Mesothelial cell of epicardium (in vitro differentiated cells): Measurements from ENCODE around the gene NHSL2. TPM values are rescaled to one million over a fixed set of nuclear protein-coding genes. Genes with fewer than 3 reads are reported as not detected.

Experiments
- DNase-seq, 2 experiments: peaks; one replicate each; pipeline ENCODE4 v3.0.0; 2021; ENCODE audit warnings: low spot score in 2 of 2; ENCODE audit not compliant: unreplicated experiment in 2 of 2
- H3K27ac Mint-ChIP-seq: 2 replicates; pipeline ENCODE4 v1.8.0; 2021; ENCODE audit warnings: mixed read lengths
- H3K27me3 Mint-ChIP-seq: 2 replicates; pipeline ENCODE4 v1.8.0; 2021; ENCODE audit warnings: low read depth, mixed read lengths
- H3K36me3 Mint-ChIP-seq: 2 replicates; pipeline ENCODE4 v1.8.0; 2021; ENCODE audit warnings: mixed read lengths
- H3K4me1 Mint-ChIP-seq: 2 replicates; pipeline ENCODE4 v1.8.0; 2021; ENCODE audit warnings: mixed read lengths
- H3K4me3 Mint-ChIP-seq: 2 replicates; pipeline ENCODE4 v1.8.0; 2021; ENCODE audit warnings: mild to moderate bottlenecking, moderate library complexity, mixed read lengths
- H3K9me3 Mint-ChIP-seq: 2 replicates; pipeline ENCODE4 v1.8.0; 2021; ENCODE audit warnings: mixed read lengths
- total RNA-seq: library from RNA; stranded (reverse); gene quantifications from 3 replicates; pipeline ENCODE4 v1.2.1, GENCODE V29; 2021
- TF ChIP-seq, protein P1 (sequence below): fragments of 200-600 bp; sonication (generic); IDR thresholded peaks from one replicate; pipeline ENCODE4 v1.5.0; 2021; ENCODE audit warnings: antibody characterized with exemption; ENCODE audit not compliant: unreplicated experiment

Gene NHSL2
- total RNA-seq, 1 donor from 2014 or later = 24.0 TPM

DNA sequence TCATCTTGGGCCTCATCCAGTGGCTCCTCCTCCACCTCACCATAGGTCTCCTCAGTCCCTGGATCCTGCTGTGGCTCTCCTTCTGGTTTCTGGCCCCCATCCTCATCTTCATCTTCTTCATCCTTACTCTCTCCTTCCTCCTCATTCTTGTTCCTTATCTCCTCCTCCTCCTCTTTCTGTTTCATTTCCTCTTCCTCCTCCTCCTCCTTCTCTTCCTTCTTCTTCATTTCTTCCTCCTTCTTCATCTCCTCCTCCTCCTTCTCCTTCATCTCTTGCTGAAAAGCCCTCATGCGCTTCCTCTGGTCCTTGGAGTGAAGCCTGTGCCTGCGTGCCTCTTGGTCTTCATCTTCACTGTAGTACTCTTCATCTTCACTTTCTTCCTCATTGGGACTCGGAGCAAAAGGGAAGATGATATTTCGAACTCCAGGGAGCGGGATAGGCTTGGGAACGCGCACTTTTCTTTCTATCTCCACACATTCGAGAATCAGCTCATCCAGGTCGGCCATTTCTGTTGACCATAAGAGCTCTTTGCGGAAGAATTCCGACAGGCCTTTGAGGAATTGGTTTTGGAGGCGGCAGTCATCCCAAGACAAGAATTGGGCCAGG is 219.6 kb downstream of the NHSL2 start:
- Mint-ChIP-seq H3K4me3 (peak overlapping the region; percentile 68), H3K9me3 (peaks cover 23% of the 10 kb centered on the region), H3K4me1 (peaks cover 54% of the 10 kb centered on the region), H3K27me3 (no peaks in the 10 kb centered on the region), H3K27ac (peak overlapping the region; percentile 3), H3K36me3 (peaks cover 14% of the 10 kb centered on the region)
- TF ChIP-seq, protein P1, sequence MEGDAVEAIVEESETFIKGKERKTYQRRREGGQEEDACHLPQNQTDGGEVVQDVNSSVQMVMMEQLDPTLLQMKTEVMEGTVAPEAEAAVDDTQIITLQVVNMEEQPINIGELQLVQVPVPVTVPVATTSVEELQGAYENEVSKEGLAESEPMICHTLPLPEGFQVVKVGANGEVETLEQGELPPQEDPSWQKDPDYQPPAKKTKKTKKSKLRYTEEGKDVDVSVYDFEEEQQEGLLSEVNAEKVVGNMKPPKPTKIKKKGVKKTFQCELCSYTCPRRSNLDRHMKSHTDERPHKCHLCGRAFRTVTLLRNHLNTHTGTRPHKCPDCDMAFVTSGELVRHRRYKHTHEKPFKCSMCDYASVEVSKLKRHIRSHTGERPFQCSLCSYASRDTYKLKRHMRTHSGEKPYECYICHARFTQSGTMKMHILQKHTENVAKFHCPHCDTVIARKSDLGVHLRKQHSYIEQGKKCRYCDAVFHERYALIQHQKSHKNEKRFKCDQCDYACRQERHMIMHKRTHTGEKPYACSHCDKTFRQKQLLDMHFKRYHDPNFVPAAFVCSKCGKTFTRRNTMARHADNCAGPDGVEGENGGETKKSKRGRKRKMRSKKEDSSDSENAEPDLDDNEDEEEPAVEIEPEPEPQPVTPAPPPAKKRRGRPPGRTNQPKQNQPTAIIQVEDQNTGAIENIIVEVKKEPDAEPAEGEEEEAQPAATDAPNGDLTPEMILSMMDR = no peak
- no peak for DNase-seq

DNA sequence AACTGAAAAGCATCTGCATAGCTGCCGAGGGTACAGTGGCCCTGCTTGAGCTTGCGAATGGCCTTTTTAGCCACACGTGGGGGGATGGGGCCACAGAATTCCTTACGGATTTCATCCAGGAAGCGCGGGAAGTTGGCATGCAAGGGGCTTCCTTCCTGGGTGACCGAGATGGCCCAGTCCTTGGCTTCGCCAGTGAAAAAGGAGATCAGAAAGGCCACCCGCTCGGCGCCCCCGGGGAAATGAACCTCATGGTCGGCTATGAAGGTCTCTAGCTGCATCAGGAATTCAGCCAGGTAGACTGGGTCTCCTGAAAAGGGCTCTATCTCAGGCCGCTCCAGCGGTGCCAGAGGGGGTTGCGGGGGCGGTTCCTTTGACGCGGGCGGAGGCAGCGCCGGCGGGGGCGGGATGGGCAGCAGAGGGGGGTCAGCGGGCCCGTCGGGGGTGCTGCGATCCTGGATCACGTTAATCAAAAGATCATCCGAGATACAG is 220.2 kb downstream of the NHSL2 start:
- Mint-ChIP-seq H3K4me1 (peaks cover 49% of the 10 kb centered on the region), H3K27ac (peak overlapping the region; percentile 53), H3K4me3 (peak overlapping the region; percentile 68), H3K36me3 (peaks cover 14% of the 10 kb centered on the region), H3K27me3 (no peaks in the 10 kb centered on the region), H3K9me3 (peaks cover 22% of the 10 kb centered on the region)
- no peak for DNase-seq
- TF ChIP-seq, protein P1 = no peak

DNA sequence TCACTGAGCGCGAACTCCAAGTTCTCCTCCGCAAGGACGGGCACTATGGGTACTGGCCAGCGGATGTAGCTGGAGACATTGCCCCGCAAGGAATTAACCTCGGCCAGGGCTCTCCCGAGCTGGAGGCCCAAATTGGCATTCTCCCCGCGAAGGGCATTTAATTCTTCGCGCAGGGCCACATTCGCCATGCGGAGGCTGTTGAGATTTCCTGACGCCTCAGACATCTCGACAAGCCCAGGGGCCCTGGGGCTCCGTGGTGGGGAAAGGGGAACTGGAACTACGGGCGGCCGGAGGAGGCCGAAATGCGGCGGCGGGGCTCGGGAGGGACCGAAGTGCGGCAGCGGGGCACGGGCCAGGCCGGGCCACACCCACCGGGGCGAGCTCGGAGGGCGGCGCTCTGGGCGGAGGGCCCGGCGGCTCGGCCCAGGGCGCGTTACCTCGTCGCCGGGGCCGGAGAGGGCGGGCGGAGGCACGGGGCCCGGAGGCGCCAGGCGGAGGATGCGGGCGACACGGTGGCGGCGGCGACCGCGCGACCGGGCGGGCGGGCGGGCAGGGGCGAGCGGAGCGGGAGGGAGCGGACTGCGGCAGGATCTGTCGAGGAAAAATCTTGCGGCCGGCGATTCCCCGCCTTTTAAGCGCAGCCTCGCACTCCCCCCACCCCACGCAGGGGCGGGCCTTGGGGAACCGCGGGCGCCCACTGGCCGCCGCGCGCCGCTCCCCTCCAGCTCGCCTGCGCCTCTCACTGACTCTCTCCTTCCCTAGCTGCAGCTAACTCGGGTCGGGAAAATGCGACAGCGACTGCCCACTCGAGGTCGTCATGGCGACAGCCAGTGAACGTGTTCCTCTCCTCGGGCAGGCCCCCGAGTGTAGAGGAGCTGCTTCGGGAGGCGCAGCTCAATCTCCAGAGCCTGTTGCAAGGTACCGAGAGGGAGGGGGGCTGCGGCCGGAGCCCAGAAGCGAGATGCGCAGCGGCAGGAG is 221.0 kb downstream of the NHSL2 start, which contains the start of gene RTL5:
Gene RTL5 (minus strand): TSS at position 599 of the 978 bp plus-strand sequence.
- H3K4me1 Mint-ChIP-seq = peaks cover 42% of the 10 kb centered on the region
- H3K27me3 Mint-ChIP-seq = no peaks in the 10 kb centered on the region
- peak within 1 kb of the TSS; percentile 84 for H3K27ac Mint-ChIP-seq
- peak; percentile 70 to 80 for DNase-seq
- H3K36me3 Mint-ChIP-seq = peaks cover 14% of the 10 kb centered on the region
- H3K9me3 Mint-ChIP-seq = peaks cover 22% of the 10 kb centered on the region
- TF ChIP-seq, protein P1 = no peak
- peak within 1 kb of the TSS; percentile 70 for H3K4me3 Mint-ChIP-seq

DNA sequence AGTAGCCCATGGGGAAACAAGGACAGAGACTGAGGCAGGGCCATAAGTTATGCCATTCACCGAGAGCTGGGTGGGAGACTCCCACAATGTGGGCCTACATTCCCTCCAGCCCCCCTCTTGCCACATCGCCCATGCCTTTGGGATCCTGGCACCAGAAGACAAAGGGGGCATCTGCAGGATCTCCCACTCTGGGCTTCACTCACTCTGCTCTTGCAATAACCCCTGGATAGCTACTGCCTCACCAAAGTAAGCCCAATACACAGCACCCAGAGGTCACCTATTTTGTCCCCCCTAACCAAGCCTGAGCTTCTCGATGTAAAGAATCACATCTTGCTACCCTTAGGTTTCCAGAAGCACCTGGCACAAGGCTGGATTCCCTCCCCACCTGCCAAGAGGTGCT is 221.8 kb downstream of the NHSL2 start:
- Mint-ChIP-seq H3K27me3 (no peaks in the 10 kb centered on the region), H3K9me3 (peaks cover 22% of the 10 kb centered on the region), H3K4me3 (peak overlapping the region; percentile 70), H3K27ac (peak overlapping the region; percentile 84), H3K36me3 (peaks cover 14% of the 10 kb centered on the region), H3K4me1 (peaks cover 33% of the 10 kb centered on the region)
- no peak for DNase-seq
- TF ChIP-seq, protein P1 = no peak

DNA sequence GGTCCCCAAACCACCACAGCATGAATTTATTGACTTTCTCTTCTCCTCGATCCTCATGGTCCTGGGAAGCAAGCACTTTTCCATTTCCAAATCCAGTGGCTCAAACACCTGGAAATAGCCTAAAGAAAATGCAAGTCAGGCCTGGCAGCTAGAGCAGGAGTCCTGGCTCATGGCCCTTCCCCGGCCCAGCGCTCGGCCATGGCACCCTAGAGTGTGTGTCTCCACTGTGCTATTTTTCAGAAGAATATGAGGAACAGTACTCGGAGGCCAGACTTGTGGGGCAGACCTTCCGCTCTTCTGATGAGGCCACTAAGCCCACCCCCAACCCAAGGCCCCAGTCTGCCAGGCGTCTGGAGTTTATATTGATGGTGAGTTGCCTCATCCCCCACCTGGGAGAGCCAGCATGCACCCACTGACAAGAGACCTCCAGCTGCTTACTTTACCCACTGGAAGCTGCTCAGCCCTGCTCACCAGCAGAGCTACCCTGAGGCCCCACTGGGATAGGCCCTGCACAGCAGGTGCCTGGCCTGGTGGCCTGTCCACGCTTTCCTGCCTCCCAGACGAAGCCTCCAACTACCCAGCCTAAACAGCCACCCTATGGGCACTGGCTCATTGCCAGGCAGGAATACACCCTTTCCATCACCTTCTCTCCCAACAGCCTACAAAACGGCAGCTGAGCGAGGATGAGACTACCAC is 223.4 kb downstream of the NHSL2 start:
- no peak overlapping the region for H3K4me3 Mint-ChIP-seq
- H3K36me3 Mint-ChIP-seq = peaks cover 14% of the 10 kb centered on the region
- H3K9me3 Mint-ChIP-seq = peaks cover 20% of the 10 kb centered on the region
- H3K27ac Mint-ChIP-seq = no peak overlapping the region
- H3K27me3 Mint-ChIP-seq = no peaks in the 10 kb centered on the region
- no peak for DNase-seq
- TF ChIP-seq, protein P1 = no peak
- H3K4me1 Mint-ChIP-seq = peaks cover 19% of the 10 kb centered on the region
